Thyroid gland (tissue), 4 donors: ENCODE data around the gene LDB3.

Experiments
- POLR2A ChIP-seq, 2 donors: fragments of 450-650 bp; IDR thresholded peaks; one replicate each; pipeline ENCODE4 v1.6.1; 2017; ENCODE audit warnings: antibody characterized with exemption in 2 of 2, mild to moderate bottlenecking in 2 of 2, moderate library complexity in 1 of 2
- TF ChIP-seq, protein P1 (sequence below), 6 experiments: fragments of 200-600 bp in 3 of 6; fragments of 450-650 bp in 3 of 6; sonication (generic) in 3 of 6; IDR thresholded peaks; one replicate each; pipeline ENCODE4 v1.5.1; 2016 to 2019; ENCODE audit warnings: antibody characterized with exemption in 6 of 6, mild to moderate bottlenecking in 2 of 6, inconsistent platforms in 1 of 6, moderate library complexity in 1 of 6

DNA sequence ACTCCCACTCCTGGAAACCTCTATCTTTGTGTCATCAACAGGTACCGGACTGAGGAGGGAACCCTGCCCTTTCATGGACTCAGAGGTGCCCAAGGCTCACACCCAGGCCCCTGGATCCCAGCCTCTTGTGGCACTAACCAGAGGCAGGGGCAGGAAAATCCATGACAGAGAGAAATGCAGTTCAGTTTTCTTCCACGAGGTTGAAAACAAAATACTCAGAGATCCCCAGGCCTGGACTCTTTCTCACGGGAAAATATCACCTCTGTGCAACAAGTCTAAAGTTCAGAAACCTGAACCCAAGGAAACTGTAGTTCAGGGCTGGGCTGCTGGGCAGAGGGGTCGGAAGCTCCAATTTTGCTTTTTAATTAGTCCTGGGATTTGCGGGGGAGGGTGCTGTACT, 35.4 kb upstream of the LDB3 start:
- TF ChIP-seq, protein P1, sequence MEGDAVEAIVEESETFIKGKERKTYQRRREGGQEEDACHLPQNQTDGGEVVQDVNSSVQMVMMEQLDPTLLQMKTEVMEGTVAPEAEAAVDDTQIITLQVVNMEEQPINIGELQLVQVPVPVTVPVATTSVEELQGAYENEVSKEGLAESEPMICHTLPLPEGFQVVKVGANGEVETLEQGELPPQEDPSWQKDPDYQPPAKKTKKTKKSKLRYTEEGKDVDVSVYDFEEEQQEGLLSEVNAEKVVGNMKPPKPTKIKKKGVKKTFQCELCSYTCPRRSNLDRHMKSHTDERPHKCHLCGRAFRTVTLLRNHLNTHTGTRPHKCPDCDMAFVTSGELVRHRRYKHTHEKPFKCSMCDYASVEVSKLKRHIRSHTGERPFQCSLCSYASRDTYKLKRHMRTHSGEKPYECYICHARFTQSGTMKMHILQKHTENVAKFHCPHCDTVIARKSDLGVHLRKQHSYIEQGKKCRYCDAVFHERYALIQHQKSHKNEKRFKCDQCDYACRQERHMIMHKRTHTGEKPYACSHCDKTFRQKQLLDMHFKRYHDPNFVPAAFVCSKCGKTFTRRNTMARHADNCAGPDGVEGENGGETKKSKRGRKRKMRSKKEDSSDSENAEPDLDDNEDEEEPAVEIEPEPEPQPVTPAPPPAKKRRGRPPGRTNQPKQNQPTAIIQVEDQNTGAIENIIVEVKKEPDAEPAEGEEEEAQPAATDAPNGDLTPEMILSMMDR (IDR thresholded peaks at IDR 0.05): no peak
- no peak for TF ChIP-seq POLR2A (IDR thresholded peaks at IDR 0.05)
